PC-3 (cell line): ENCODE results near the gene PRDM10.

ENCODE experiments used
- CTCF ChIP-seq: fragments of 300-600 bp; sonication (generic); conservative IDR thresholded peaks from 2 replicates; pipeline ENCODE4 v1.5.1; 2017; ENCODE audit warnings: antibody characterized with exemption, low read depth, mild to moderate bottlenecking, low read length
- EZH2 ChIP-seq: fragments of 300-600 bp; sonication (generic); IDR thresholded peaks from one replicate; pipeline ENCODE4 v1.6.1; 2017; ENCODE audit warnings: antibody characterized with exemption, mild to moderate bottlenecking, low read length; ENCODE audit not compliant: unreplicated experiment
- EZH2phosphoT487 ChIP-seq: fragments of 300-600 bp; sonication (generic); IDR thresholded peaks from 2 replicates; pipeline ENCODE4 v1.6.1; 2018; ENCODE audit warnings: mild to moderate bottlenecking, antibody characterized with exemption, low read length, borderline replicate concordance

GRCh38 chr11:129930296-129930695 lies 72.3 kb downstream of the PRDM10 start:
- TF ChIP-seq CTCF (no peak), EZH2 (no peak), EZH2phosphoT487 (no peak)
